BJ (cell line): Measurements from ENCODE around the gene NBPF3. TPM values are rescaled to one million over a fixed set of nuclear protein-coding genes. Genes with fewer than 3 reads are reported as not detected.
"Not testable (repeated sequence)": the region's sequence is repeated elsewhere in the genome, so short reads cannot be mapped to it uniquely, and the experiment has no call there.

Experiments used
- CTCF ChIA-PET: fragments of 350-600 bp; formaldehyde crosslinking; extraction: SDS; loops from one replicate; lab custom pipeline; 2021; ENCODE audit warnings: antibody characterized with exemption, inconsistent platforms; lab: Yijun Ruan, JAX
- POLR2A ChIA-PET: fragments of 300-600 bp; sonication (Branson Sonifier 250); formaldehyde crosslinking; extraction: SDS; loops from one replicate; lab custom pipeline; 2021; ENCODE audit warnings: antibody characterized with exemption; lab: Charles Lee
- DNase-seq: peaks from one replicate; pipeline ENCODE4 v3.0.0-alpha.2; 2011; ENCODE audit warnings: low read depth
- H3K27me3 ChIP-seq: 2 replicates; pipeline ENCODE4 v1.6.0; 2011; ENCODE audit warnings: low read length; ENCODE audit not compliant: control insufficient read depth, insufficient read depth
- H3K36me3 ChIP-seq: 2 replicates; pipeline ENCODE4 v1.5.1; 2011; ENCODE audit warnings: low read length; ENCODE audit not compliant: control insufficient read depth, insufficient read depth
- H3K4me3 ChIP-seq: 2 replicates; pipeline ENCODE4 v1.5.1; 2011; ENCODE audit warnings: low read depth, mild to moderate bottlenecking, control low read depth, low read length
- CTCF ChIP-seq: IDR thresholded peaks from 2 replicates; pipeline ENCODE4 v1.5.1; 2011; ENCODE audit warnings: low read depth, mild to moderate bottlenecking, control low read depth, inconsistent platforms, low read length, moderate library complexity; ENCODE audit not compliant: insufficient read depth
- polyA plus RNA-seq: library from polyadenylated mRNA; depleted of rRNA; stranded (reverse); fragments of >200 nt; gene quantifications from 2 replicates; pipeline ENCODE4 v1.2.3, GENCODE V29; 2011

The NBPF3 gene
- polyA plus RNA-seq, 1 experiment, result 17.8 TPM

DNA sequence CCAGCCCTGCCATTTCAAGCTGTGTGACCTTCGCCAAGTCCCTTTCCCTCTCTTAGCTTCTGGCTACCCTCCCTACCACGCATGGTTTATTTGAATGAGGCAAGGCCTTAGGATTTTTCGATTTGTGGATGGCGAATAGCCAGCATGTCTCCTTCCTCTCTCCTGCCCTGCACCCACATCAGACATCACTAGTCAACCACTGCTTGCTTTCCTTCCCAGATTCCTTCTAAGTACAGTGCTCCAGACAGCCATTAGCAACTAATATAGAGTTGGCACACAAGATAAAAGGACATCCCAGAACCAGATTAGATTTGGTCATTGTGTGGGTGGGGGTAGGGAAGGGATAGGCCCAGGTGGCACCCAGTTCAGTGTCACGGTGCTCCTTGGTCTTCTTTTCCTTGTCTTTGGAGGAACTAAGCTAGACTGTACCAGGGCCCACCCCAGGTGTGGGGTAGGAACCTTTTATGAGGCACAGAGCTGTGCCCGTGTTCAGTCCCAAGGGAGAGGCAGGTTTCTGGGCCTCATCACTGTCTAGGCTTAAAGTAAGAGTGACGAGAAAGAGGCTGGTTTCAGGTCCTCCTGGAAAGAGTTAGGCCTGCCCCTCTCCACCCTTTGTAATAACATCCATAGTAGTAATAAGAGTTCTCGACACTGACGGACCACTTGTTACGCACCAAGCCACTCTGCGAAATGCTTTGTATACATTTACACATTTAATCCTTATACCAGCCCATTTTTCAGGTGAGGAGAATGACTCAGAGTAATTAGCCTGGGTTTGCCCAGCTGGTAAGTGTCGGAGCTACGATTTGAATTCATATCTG lies 77.9 kb downstream of the NBPF3 start:
- Histone ChIP-seq H3K27me3 (no peaks in the 10 kb centered on the region; the same call in 1 of the 2 replicates), H3K36me3 (no peaks in the 10 kb centered on the region), H3K4me3 (no peak overlapping the region)
- ChIA-PET POLR2A (no interaction called here), CTCF (interaction anchor here (0.8 to 2.9 kb wide), 3 partner anchors 9 to 20 kb away, joined by 3 to 13 read pairs (median 3); partner anchors contain the start of gene ALPL)
- DNase-seq, result no peak
- no peak for TF ChIP-seq CTCF

- Histone ChIP-seq H3K36me3 (no peaks in the 10 kb centered on the region), H3K4me3 (no peak overlapping the region), H3K27me3 (no peaks in the 10 kb centered on the region; the same call in none of the 2 replicates)
- DNase-seq, result no peak
- ChIA-PET POLR2A (no interaction called here), CTCF (interaction anchor here (0.8 to 2.9 kb wide), 3 partner anchors 9 to 19 kb away, joined by 3 to 13 read pairs (median 3); partner anchors contain the start of gene ALPL)
- TF ChIP-seq CTCF, result no peak
Measured at GRCh38 chr1:21518774-21519455, 79.0 kb downstream of the NBPF3 start.

GRCh38 chr1:21519486-21520070 lies 79.6 kb downstream of the NBPF3 start:
- H3K36me3 ChIP-seq, DNase-seq, POLR2A ChIA-PET: not testable (repeated sequence)

DNA sequence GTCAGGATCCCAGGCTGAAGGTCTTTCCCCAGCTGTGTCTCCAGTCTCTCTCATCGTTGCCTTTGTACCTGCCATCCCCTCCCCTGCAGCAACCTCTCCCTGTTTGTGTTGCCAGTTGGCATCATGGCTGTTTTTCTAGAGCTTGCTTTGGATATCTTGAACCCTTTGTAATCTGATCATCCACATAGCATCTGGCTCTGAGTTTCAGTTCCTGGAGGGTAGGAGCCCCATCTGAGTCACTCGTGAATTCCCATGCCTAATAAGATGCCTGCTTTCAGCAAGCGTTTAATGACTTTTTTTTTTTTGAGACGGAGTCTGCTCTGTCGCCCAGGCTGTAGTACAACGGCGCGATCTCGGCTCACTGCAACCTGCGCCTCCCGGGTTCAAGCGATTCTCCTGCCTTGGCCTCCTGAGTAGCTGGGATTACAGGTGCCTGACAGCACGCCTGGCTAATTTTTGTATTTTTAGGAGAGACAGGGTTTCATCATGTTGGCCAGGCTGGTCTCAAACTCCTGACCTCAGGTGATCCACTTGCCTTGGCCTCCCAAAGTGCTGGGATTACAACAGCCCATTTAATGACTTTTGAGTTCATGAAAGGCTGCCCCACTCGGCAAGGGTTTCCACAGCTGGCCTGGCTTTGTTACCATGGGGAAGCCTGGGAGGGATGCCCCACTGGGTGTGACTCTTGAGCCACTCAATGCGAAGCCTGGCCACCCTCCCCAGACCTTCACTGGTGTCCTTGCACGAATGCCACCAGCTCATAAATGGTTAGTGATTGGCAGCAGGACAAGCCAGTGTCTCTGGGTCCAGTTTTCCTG lies 81.2 kb downstream of the NBPF3 start:
- Histone ChIP-seq H3K4me3 (no peak overlapping the region), H3K27me3 (no peaks in the 10 kb centered on the region; the same call in none of the 2 replicates), H3K36me3 (no peaks in the 10 kb centered on the region)
- POLR2A ChIA-PET, result no interaction called here
- DNase-seq, result peak; percentile 21
- CTCF ChIA-PET, result interaction anchor here (0.7 to 6.4 kb wide), 7 partner anchors 9 to 151 kb away, joined by 3 to 34 read pairs (median 4); partner anchors contain the start of gene ALPL
- TF ChIP-seq CTCF, result no peak

More at GRCh38 chr1:21519486-21520070, 79.6 kb downstream of the NBPF3 start:
- not testable (repeated sequence) for H3K27me3 ChIP-seq, H3K4me3 ChIP-seq
- CTCF ChIA-PET, result interaction anchor here (2.9 kb wide), 1 partner anchor 11 kb away, joined by 13 read pairs; the partner anchor contains the start of gene ALPL

DNA sequence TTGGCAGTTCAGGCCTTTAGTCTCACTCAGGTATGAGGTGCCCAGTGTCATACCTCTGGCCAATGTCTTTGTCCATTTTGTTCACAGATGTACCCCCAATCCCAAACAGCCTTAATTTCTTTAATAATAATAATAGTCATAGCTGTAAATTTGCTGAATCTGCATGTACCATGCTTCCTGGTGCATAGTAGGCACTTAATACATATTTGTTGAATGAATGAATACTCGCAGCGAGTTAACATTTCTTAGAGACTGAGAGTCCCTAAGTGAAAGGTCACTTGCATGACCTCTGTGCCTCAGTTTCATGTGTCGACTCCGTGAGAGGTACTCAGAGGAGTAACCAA lies 81.8 kb downstream of the NBPF3 start:
- Histone ChIP-seq H3K4me3 (no peak overlapping the region), H3K36me3 (no peaks in the 10 kb centered on the region), H3K27me3 (no peaks in the 10 kb centered on the region; the same call in none of the 2 replicates)
- no peak for DNase-seq
- CTCF ChIA-PET, result interaction anchor here (0.9 to 6.4 kb wide), 5 partner anchors 10 to 20 kb away, joined by 3 to 34 read pairs (median 4); partner anchors contain the start of gene ALPL
- TF ChIP-seq CTCF, result no peak
- POLR2A ChIA-PET, result no interaction called here
